ENCODE results near the gene CCDC71. TPM values are rescaled to one million over a fixed set of nuclear protein-coding genes. Genes with fewer than 3 reads are reported as not detected.
A peak's percentile ranks its signal among the peaks of the same experiment; 100 is the strongest.

The CCDC71 gene
- total RNA-seq, 1 donor from 2014 or later, result 29.8 TPM

DNA sequence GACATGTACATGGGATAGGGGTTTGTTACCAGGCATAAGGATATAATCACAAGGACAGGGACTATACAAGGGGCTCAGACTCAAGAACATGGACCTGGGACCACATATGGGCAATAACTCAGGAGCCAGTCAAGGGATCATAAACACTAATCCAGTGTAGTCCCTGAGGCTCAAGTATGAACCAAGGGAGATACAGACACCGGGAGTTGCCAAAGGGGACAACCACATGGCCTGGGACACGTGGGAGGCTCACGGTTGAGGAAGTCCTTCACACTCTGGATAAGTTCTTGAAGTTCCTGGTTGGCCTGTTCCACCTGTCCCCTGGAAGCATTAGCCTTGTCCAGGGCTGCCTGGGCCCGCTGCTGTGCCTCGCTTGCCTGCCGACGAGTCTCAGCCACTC, 43.7 kb downstream of the CCDC71 start:
- Mint-ChIP-seq H3K36me3 (ENCODE audit: insufficient read depth) (peaks cover 8% of the 10 kb centered on the region), H3K4me1 (ENCODE audit: low read depth) (peaks cover 5% of the 10 kb centered on the region), H3K27ac (no peak overlapping the region), H3K4me3 (ENCODE audit: low read depth) (peak overlapping the region; percentile 45), H3K9me3 (ENCODE audit: low read depth) (no peaks in the 10 kb centered on the region), H3K27me3 (no peaks in the 10 kb centered on the region)
- DNase-seq (ENCODE audit: low spot score, unreplicated experiment), result no peak
- TF ChIP-seq, protein P1, sequence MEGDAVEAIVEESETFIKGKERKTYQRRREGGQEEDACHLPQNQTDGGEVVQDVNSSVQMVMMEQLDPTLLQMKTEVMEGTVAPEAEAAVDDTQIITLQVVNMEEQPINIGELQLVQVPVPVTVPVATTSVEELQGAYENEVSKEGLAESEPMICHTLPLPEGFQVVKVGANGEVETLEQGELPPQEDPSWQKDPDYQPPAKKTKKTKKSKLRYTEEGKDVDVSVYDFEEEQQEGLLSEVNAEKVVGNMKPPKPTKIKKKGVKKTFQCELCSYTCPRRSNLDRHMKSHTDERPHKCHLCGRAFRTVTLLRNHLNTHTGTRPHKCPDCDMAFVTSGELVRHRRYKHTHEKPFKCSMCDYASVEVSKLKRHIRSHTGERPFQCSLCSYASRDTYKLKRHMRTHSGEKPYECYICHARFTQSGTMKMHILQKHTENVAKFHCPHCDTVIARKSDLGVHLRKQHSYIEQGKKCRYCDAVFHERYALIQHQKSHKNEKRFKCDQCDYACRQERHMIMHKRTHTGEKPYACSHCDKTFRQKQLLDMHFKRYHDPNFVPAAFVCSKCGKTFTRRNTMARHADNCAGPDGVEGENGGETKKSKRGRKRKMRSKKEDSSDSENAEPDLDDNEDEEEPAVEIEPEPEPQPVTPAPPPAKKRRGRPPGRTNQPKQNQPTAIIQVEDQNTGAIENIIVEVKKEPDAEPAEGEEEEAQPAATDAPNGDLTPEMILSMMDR (IDR thresholded peaks at IDR 0.05; ENCODE audit: unreplicated experiment), result no peak

DNA sequence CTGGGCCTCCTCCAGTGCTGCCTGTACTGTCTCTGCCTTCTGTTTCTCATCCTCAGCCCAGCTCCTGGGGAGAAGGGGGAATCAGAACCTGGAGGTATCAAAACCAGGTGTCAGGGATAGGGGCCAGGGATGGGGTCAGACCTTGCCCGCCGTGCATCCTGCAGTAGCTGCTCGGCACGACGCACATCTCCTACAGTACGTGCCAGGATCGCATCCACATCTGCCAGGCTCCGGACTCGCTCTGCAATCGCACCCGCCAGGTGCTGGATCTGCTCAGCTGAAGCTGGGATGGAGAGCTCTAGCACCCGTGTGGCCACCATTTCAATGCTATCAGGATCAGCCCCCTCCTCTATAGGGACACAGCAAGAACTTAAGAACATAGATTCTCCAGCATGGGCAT, 44.1 kb downstream of the CCDC71 start:
- Mint-ChIP-seq H3K4me3 (ENCODE audit: low read depth) (peak overlapping the region; percentile 45), H3K4me1 (ENCODE audit: low read depth) (peaks cover 5% of the 10 kb centered on the region), H3K27ac (peak overlapping the region; percentile 71), H3K27me3 (no peaks in the 10 kb centered on the region), H3K36me3 (ENCODE audit: insufficient read depth) (peaks cover 8% of the 10 kb centered on the region), H3K9me3 (ENCODE audit: low read depth) (no peaks in the 10 kb centered on the region)
- TF ChIP-seq, protein P1 (IDR thresholded peaks at IDR 0.05; ENCODE audit: unreplicated experiment), result no peak
- no peak for DNase-seq (ENCODE audit: low spot score, unreplicated experiment)

DNA sequence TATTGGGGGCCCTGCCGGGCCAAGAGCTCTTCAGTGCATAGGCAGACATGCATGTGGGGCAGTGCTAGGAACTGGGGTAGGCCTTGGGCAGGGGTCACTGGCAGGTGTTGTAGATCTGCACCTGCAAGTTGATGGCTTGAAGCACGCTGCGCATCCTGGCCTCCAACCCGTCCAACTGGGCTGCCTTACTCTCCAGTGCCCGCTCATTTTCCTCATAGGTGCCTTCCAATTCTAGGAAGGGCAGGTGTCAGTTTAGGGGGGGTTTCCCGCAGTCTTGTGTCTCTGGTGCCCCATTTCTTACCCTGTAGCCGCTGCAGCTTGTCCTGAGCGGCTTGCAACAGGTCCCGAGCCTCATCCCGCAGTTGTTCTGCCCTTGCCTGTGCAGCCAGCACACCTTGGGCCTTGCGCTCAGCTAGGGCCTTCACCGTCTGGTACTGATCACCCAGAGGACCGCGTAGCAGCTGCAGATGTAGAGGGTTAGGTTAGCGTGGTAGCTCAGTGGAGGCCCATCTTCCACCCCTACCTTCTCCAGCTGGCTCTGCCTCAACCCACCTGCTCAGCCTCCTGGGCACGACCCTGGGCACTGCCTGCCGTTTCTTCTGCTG, 44.9 kb downstream of the CCDC71 start:
- Mint-ChIP-seq H3K4me1 (ENCODE audit: low read depth) (peaks cover 5% of the 10 kb centered on the region), H3K9me3 (ENCODE audit: low read depth) (no peaks in the 10 kb centered on the region), H3K27ac (peak overlapping the region; percentile 80), H3K36me3 (ENCODE audit: insufficient read depth) (peaks cover 8% of the 10 kb centered on the region), H3K27me3 (no peaks in the 10 kb centered on the region), H3K4me3 (ENCODE audit: low read depth) (peak overlapping the region; percentile 84)
- TF ChIP-seq, protein P1 (IDR thresholded peaks at IDR 0.05; ENCODE audit: unreplicated experiment), result no peak
- DNase-seq (ENCODE audit: low spot score, unreplicated experiment), result no peak

DNA sequence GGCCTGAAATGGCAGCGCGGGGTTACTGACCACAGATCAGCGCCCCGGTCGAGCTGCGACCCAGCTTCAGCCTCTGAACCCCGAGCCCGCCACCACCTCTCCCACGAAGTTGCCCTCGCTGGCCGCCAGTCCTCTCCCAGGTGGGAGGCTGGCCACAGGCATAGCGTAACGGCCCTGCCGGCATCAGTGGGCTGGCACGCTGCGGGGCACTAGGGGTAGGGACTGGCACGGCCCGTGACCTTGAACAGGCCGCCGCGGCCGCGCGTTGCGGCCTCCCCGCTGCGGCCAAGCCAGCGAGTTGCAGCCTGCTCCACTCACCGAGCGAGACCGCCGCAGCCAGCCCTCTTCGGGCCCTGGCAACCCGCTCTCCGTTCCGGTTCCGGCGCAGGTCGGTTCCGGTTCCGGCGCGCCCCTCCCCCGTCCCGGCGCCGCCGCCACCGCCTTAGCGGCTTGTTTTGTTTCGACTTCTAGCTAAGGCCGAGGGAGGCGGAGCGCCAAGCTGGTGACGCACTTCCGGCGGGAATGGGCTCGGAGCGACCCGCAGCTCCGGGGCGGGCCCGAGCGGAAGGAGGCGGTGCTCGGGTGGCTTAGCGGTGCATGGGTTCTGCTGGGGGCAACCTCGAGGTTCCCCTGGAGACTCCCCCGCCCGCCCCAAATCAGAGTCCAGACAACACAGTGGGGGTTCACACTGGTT, 45.5 kb downstream of the CCDC71 start, which contains the start of gene USP19:
Gene USP19, minus strand, starts transcription at position 386 of the 694 bp plus-strand sequence. CDS start 1,678 bp downstream, outside the sequence.
- Mint-ChIP-seq H3K4me1 (ENCODE audit: low read depth) (peaks cover 5% of the 10 kb centered on the region), H3K27ac (peak within 1 kb of the TSS; percentile 92), H3K4me3 (ENCODE audit: low read depth) (peak within 1 kb of the TSS; percentile 84), H3K36me3 (ENCODE audit: insufficient read depth) (peaks cover 14% of the 10 kb centered on the region), H3K27me3 (no peaks in the 10 kb centered on the region), H3K9me3 (ENCODE audit: low read depth) (no peaks in the 10 kb centered on the region)
- TF ChIP-seq, protein P1 (IDR thresholded peaks at IDR 0.05; ENCODE audit: unreplicated experiment), result no peak
- DNase-seq (ENCODE audit: low spot score, unreplicated experiment), result peak; percentile 73

DNA sequence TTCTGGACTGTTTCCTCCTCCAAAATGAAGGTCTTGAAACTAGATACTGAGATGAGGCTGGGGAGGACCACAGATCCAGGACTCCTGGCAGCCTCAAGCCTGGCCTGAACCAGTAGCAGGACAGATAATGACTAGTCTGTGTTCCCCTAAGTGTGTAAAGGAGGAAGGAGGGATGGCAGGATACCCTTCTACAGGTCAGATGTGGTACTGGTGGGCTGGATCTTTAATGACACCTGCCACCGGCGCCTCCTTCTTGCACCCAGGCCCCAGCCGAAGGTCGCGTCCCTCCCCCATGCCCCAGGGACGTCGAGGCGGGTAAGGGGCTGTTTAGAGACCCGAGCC, 46.1 kb downstream of the CCDC71 start:
- Mint-ChIP-seq H3K27me3 (no peaks in the 10 kb centered on the region), H3K4me3 (ENCODE audit: low read depth) (peak overlapping the region; percentile 84), H3K27ac (peak overlapping the region; percentile 92), H3K36me3 (ENCODE audit: insufficient read depth) (peaks cover 16% of the 10 kb centered on the region), H3K9me3 (ENCODE audit: low read depth) (no peaks in the 10 kb centered on the region), H3K4me1 (ENCODE audit: low read depth) (peaks cover 5% of the 10 kb centered on the region)
- TF ChIP-seq, protein P1 (IDR thresholded peaks at IDR 0.05; ENCODE audit: unreplicated experiment), result no peak
- DNase-seq (ENCODE audit: low spot score, unreplicated experiment), result no peak

All from progenitor cell of endocrine pancreas (in vitro differentiated cells).